ENCODE data around the gene STT3A. TPM values are rescaled to one million over a fixed set of nuclear protein-coding genes. Genes with fewer than 3 reads are reported as not detected.

STT3A gene
- total and polyA plus RNA-seq, 4 donors = 47.5 to 176 (median 130) TPM

- DNase-seq (ENCODE audit: low spot score) = no peak
- WGBS = 95% methylated on average over 3 of the region's 3 CpGs
- Histone ChIP-seq H3K9me3 (ENCODE audit: control insufficient read depth in 4 of 4, low read length in 3 of 4) (no peaks in the 10 kb centered on the region), H3K27ac (ENCODE audit: low read depth in 1 of 2, low read length in 2 of 2) (no peak overlapping the region), H3K36me3 (ENCODE audit: control insufficient read depth in 4 of 4, insufficient read depth in 3 of 4, low read depth in 1 of 4, low read length in 3 of 4) (no peaks in the 10 kb centered on the region), H3K27me3 (ENCODE audit: control insufficient read depth in 4 of 4, insufficient read depth in 4 of 4, low read length in 3 of 4) (no peaks in the 10 kb centered on the region), H3K9ac (ENCODE audit: low read depth in 1 of 2, low read length in 2 of 2) (no peak overlapping the region), H3K4me1 (ENCODE audit: control insufficient read depth in 4 of 4, insufficient read depth in 4 of 4, low read length in 3 of 4) (no peaks in the 10 kb centered on the region), H3K4me3 (ENCODE audit: low read depth in 1 of 3, low read length in 3 of 3) (no peak overlapping the region)
- no peak for TF ChIP-seq CTCF (IDR thresholded peaks at IDR 0.05; ENCODE audit: low read depth, low read length, missing input control)
- no peak for TF ChIP-seq RAD21 (IDR thresholded peaks at IDR 0.05)
- TF ChIP-seq HNF4G (IDR thresholded peaks at IDR 0.05) = no peak
- TF ChIP-seq RXRA (IDR thresholded peaks at IDR 0.05) = no peak
- no peak for TF ChIP-seq NR2F2 (IDR thresholded peaks at IDR 0.05)
- no peak for TF ChIP-seq FOXA1 (IDR thresholded peaks at IDR 0.05)
- TF ChIP-seq EGR1 (IDR thresholded peaks at IDR 0.05; ENCODE audit: low read depth in 2 of 2) = no peak
- TF ChIP-seq, protein P1, sequence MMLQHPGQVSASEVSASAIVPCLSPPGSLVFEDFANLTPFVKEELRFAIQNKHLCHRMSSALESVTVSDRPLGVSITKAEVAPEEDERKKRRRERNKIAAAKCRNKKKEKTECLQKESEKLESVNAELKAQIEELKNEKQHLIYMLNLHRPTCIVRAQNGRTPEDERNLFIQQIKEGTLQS (IDR thresholded peaks at IDR 0.05) = no peak
- no peak for TF ChIP-seq MAX (IDR thresholded peaks at IDR 0.05)
- no peak for TF ChIP-seq JUND (IDR thresholded peaks at IDR 0.05)
- TF ChIP-seq GABPA (IDR thresholded peaks at IDR 0.05 in 1 of 2, conservative IDR thresholded peaks at IDR 0.05 in 1 of 2) = no peak
- TF ChIP-seq FOXA2 (IDR thresholded peaks at IDR 0.05) = no peak
- no peak for TF ChIP-seq TAF1 (conservative IDR thresholded peaks at IDR 0.05)
Observed at GRCh38 chr11:125663910-125664309, 71.3 kb downstream of the STT3A start.

GRCh38 chr11:125667151-125667550 is 74.5 kb downstream of the STT3A start:
- Histone ChIP-seq H3K9me3 (ENCODE audit: control insufficient read depth in 4 of 4, low read length in 3 of 4) (no peaks in the 10 kb centered on the region), H3K27me3 (ENCODE audit: control insufficient read depth in 4 of 4, insufficient read depth in 4 of 4, low read length in 3 of 4) (no peaks in the 10 kb centered on the region), H3K36me3 (ENCODE audit: control insufficient read depth in 4 of 4, insufficient read depth in 3 of 4, low read depth in 1 of 4, low read length in 3 of 4) (no peaks in the 10 kb centered on the region), H3K27ac (ENCODE audit: low read depth in 1 of 2, low read length in 2 of 2) (no peak overlapping the region), H3K9ac (ENCODE audit: low read depth in 1 of 2, low read length in 2 of 2) (no peak overlapping the region), H3K4me3 (ENCODE audit: low read depth in 1 of 3, low read length in 3 of 3) (no peak overlapping the region), H3K4me1 (ENCODE audit: control insufficient read depth in 4 of 4, insufficient read depth in 4 of 4, low read length in 3 of 4) (no peaks in the 10 kb centered on the region)
- no peak for DNase-seq (ENCODE audit: low spot score)
- WGBS = 99% methylated on average over 2 of the region's 2 CpGs
- no peak for TF ChIP-seq JUND (IDR thresholded peaks at IDR 0.05)

- no peak overlapping the region for H3K9ac ChIP-seq (ENCODE audit: low read depth in 1 of 2, low read length in 2 of 2)
- H3K4me1 ChIP-seq (ENCODE audit: control insufficient read depth in 4 of 4, insufficient read depth in 4 of 4, low read length in 3 of 4) = no peaks in the 10 kb centered on the region
- H3K36me3 ChIP-seq (ENCODE audit: control insufficient read depth in 4 of 4, insufficient read depth in 3 of 4, low read depth in 1 of 4, low read length in 3 of 4) = no peaks in the 10 kb centered on the region
- no peaks in the 10 kb centered on the region for H3K27me3 ChIP-seq (ENCODE audit: control insufficient read depth in 4 of 4, insufficient read depth in 4 of 4, low read length in 3 of 4)
- no peaks in the 10 kb centered on the region for H3K9me3 ChIP-seq (ENCODE audit: control insufficient read depth in 4 of 4, low read length in 3 of 4)
- DNase-seq (ENCODE audit: low spot score) = no peak
- WGBS = 90% methylated on average over 1 of the region's 1 CpG
- H3K27ac ChIP-seq (ENCODE audit: low read depth in 1 of 2, low read length in 2 of 2) = no peak overlapping the region
- TF ChIP-seq HNF4G (IDR thresholded peaks at IDR 0.05) (no peak), RXRA (IDR thresholded peaks at IDR 0.05) (no peak), SP1 (IDR thresholded peaks at IDR 0.05) (no peak), HNF4A (conservative IDR thresholded peaks at IDR 0.05) (no peak), NR2F2 (IDR thresholded peaks at IDR 0.05) (no peak), JUND (IDR thresholded peaks at IDR 0.05) (no peak), YY1 (IDR thresholded peaks at IDR 0.05) (no peak)
- no peak overlapping the region for H3K4me3 ChIP-seq (ENCODE audit: low read depth in 1 of 3, low read length in 3 of 3)
Observed at GRCh38 chr11:125670172-125670571, 77.5 kb downstream of the STT3A start.

Data from liver (tissue), 9 donors.